Transverse colon (tissue), 4 donors: ENCODE results near the gene TOR1AIP1.

Experiments
- CTCF ChIP-seq, 5 experiments: fragments of 200-600 bp in 3 of 5; fragments of 450-650 bp in 2 of 5; sonication (generic) in 3 of 5; IDR thresholded peaks; 1 replicate in 2 of 5; 2 replicates in 3 of 5; pipeline ENCODE4 v1.5.1; 2016 to 2017; ENCODE audit warnings: antibody characterized with exemption in 5 of 5, inconsistent platforms in 3 of 5, mild to moderate bottlenecking in 2 of 5, moderate library complexity in 1 of 5
- POLR2A ChIP-seq: fragments of 450-650 bp; IDR thresholded peaks from one replicate; pipeline ENCODE4 v1.6.1; 2016; ENCODE audit warnings: antibody characterized with exemption, mild to moderate bottlenecking, moderate library complexity
- POLR2AphosphoS5 ChIP-seq, 3 donors: sonication (generic); formaldehyde crosslinking; IDR thresholded peaks; one replicate each; pipeline ENCODE4 v1.6.1; 2016; ENCODE audit warnings: antibody characterized with exemption in 3 of 3

- TF ChIP-seq CTCF (IDR thresholded peaks at IDR 0.05), result no peak
- no peak for TF ChIP-seq POLR2AphosphoS5 (IDR thresholded peaks at IDR 0.05)
- TF ChIP-seq POLR2A, result no peak
Measured at GRCh38 chr1:179968284-179968993, 86.4 kb downstream of the TOR1AIP1 start.
